HG03045 (cell line): ENCODE results near the gene CHSY1.
"Not testable (repeated sequence)": the region's sequence is repeated elsewhere in the genome, so short reads cannot be mapped to it uniquely, and the experiment has no call there.

Experiments
- ATAC-seq: cut with Tn5 transposase; IDR thresholded peaks from one replicate; pipeline ENCODE4 v1.9.1; 2021; ENCODE audit warnings: mild to moderate bottlenecking, moderate library complexity; ENCODE audit not compliant: unreplicated experiment

The CHSY1 gene

GRCh38 chr15:101246391-101246790, 5.5 kb downstream of the CHSY1 start:
- no peak for ATAC-seq

GRCh38 chr15:101244889-101245668, 6.8 kb downstream of the CHSY1 start:
- no peak for ATAC-seq

- ATAC-seq, result no peak
Measured at GRCh38 chr15:101244036-101244781, 7.6 kb downstream of the CHSY1 start.

GRCh38 chr15:101243420-101243819, 8.4 kb downstream of the CHSY1 start:
- ATAC-seq, result no peak

GRCh38 chr15:101242999-101243336, 8.9 kb downstream of the CHSY1 start:
- ATAC-seq, result no peak

GRCh38 chr15:101242160-101242998, 9.5 kb downstream of the CHSY1 start:
- peak; percentile 67 for ATAC-seq

- no peak for ATAC-seq
Measured at GRCh38 chr15:101240358-101240757, 11.5 kb downstream of the CHSY1 start.

- ATAC-seq, result no peak
Measured at GRCh38 chr15:101239724-101240136, 12.1 kb downstream of the CHSY1 start.

GRCh38 chr15:101237251-101237650, 14.6 kb downstream of the CHSY1 start:
- ATAC-seq, result no peak

- ATAC-seq, result no peak
Measured at GRCh38 chr15:101233651-101234280, 18.1 kb downstream of the CHSY1 start.

GRCh38 chr15:101232677-101233076, 19.2 kb downstream of the CHSY1 start:
- ATAC-seq, result no peak

GRCh38 chr15:101228313-101228712, 23.5 kb downstream of the CHSY1 start:
- ATAC-seq, result no peak

GRCh38 chr15:101225658-101226057, 26.2 kb downstream of the CHSY1 start:
- ATAC-seq, result no peak

- ATAC-seq, result no peak
Measured at GRCh38 chr15:101221902-101222301, 29.9 kb downstream of the CHSY1 start.

GRCh38 chr15:101220060-101220459, 31.8 kb downstream of the CHSY1 start:
- ATAC-seq, result no peak

- ATAC-seq, result no peak
Measured at GRCh38 chr15:101219441-101219840, 32.4 kb downstream of the CHSY1 start.

- no peak for ATAC-seq
Measured at GRCh38 chr15:101217446-101217845, 34.4 kb downstream of the CHSY1 start.

- no peak for ATAC-seq
Measured at GRCh38 chr15:101216100-101216499, 35.7 kb downstream of the CHSY1 start.

GRCh38 chr15:101215681-101216080, 36.2 kb downstream of the CHSY1 start:
- no peak for ATAC-seq

GRCh38 chr15:101214435-101215097, 37.3 kb downstream of the CHSY1 start:
- not testable (repeated sequence) for ATAC-seq
